Stimulated activated CD8-positive, alpha-beta memory T cell treated with anti-CD3 and anti-CD28 coated beads, Interleukin-15, amount 100 ng/mL, for 48 hours (primary cell): ENCODE results near the gene XRCC6.
"Not testable (repeated sequence)": the region's sequence is repeated elsewhere in the genome, so short reads cannot be mapped to it uniquely, and the experiment has no call there.

Experiments
- DNase-seq, 2 donors: peaks; one replicate each; pipeline ENCODE4 v3.0.0-alpha.2; 2020; ENCODE audit warnings: low read depth in 2 of 2

XRCC6 gene

DNA sequence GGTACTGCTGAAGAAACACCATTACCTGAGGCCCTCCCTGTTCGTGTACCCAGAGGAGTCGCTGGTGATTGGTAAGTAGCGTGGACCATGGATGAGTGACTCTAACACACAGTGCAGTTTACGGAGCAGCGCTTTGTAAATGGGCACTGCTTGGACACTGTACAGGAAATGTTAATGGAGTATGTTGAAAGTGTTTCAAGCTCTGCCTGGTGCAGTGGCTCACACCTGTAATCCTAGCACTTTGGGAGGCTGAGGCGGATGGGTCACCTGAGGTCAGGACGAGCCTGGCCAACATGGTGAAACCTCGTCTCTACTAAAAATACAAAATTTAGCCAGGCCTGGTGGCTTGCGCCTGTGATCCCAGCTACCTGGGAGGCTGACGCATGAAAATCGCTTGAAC lies 29.7 kb downstream of the XRCC6 start:
- DNase-seq: no peak

DNA sequence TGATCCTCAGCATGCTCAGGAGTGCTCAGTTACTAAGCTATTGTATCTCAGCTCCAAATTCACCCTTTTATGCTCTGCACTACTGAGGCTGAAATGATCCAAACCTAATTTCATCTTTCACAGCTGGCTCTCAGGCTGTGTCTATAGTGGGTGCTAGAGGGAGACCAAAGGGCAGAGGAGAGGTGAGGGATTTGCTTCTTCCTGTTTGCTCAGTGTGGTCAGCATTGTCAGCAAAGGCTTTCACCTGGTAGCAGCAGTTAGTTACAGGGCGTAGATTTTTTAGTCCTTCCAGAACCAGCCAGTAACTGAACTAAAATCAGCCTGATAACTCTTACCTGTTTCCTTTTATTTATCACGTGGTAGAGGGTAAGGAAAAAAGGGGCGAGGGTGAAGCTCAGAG lies 33.2 kb downstream of the XRCC6 start:
- no peak for DNase-seq

GRCh38 chr22:41656556-41656955 lies 35.5 kb downstream of the XRCC6 start:
- DNase-seq: no peak

DNA sequence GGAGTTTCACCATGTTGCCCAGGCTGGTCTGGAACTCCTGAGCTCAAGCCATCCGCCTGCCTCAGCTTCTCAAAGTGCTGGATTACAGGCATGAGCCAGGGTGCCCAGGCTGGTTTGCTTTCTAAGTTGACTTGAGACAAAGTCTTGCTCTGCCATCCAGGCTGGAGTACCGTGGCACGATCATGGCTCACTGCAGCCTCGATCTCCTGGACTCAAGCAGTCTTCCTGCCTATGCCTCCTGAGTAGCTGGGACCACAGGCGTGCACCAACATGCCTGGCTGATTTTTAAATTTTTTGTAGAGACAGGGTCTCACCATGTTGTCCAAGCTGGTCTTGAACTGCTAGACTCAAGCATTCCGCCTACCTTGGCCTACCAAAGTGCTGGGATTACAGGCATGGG lies 36.6 kb downstream of the XRCC6 start:
- DNase-seq: no peak

DNA sequence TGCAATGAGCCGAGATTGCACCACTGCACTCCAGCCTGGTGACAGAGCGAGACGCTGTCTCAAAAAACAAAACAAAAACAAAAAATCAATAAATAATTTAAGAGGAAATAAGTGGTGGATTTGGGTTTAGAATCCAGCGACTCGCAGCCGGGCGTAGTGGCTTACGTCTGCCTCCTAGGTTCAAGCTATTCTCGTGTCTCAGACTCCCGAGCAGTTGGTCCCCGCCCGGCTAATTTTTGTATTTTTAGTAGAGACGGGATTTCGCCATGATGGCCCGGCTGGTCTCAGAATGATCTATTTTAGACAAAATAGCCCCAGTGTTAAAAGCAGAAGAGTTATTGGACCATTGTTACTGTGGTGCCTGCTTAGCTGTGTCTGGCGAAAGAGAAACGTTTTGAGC lies 37.8 kb downstream of the XRCC6 start:
- DNase-seq: no peak

GRCh38 chr22:41659941-41660340 lies 38.8 kb downstream of the XRCC6 start:
- DNase-seq: no peak

GRCh38 chr22:41660416-41660815 lies 39.3 kb downstream of the XRCC6 start:
- DNase-seq: no peak

DNA sequence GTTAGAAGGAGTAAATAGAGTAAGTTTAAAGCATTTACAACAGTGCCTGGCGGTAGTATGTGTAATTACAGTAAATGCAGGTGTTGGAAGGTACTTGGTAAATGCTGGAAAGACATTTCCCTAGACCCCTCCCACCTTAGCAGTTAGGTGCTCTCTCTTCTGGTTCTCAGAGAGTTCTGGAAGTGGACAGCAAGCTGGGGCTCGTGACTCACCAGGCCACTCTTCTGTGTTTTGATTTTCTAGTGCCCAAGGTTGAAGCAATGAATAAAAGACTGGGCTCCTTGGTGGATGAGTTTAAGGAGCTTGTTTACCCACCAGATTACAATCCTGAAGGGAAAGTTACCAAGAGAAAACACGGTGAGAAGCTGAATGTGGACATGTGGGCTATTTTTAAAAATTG lies 40.0 kb downstream of the XRCC6 start:
- DNase-seq: no peak

DNA sequence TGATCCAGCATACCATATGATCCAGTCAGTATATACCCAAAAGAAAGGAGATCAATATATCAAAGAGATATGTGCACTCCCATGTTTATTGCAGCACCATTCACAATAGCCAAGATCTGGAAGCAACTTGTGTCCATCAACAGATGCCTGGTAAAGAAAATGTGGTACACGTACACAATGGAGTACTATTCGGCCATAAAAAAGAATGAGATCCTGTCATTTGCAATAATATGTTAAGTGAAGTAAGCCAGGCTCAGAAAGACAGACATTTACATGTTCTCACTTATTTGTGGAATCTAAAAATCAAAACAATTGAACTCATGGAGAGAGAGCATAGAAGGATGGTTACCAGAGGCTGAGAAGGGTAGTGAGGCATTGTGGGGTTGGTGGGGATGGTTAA lies 40.6 kb downstream of the XRCC6 start:
- no peak for DNase-seq

DNA sequence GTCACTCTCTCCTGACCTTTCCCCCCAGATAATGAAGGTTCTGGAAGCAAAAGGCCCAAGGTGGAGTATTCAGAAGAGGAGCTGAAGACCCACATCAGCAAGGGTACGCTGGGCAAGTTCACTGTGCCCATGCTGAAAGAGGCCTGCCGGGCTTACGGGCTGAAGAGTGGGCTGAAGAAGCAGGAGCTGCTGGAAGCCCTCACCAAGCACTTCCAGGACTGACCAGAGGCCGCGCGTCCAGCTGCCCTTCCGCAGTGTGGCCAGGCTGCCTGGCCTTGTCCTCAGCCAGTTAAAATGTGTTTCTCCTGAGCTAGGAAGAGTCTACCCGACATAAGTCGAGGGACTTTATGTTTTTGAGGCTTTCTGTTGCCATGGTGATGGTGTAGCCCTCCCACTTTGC lies 42.5 kb downstream of the XRCC6 start:
- DNase-seq: not testable (repeated sequence)

DNA sequence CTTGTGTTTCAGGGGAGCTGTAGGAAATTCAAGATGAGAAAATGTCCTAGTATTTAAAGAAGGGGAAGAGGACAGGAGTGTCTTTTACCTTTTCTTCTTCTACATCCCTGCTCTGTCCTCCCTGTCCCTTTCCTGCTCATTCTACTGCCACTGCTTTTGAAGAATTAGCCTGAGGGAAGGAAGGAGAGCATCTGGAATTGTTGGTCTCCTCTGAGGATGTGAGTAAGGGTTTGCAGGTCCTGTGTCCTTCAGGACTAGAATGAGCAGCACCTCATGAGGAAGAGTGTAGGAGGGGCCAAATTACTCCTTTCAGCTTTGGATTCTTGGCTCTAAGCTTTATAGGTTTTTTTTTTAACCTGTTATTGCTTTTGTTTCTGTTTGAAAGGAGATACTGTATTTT lies 43.4 kb downstream of the XRCC6 start:
- DNase-seq: no peak

DNA sequence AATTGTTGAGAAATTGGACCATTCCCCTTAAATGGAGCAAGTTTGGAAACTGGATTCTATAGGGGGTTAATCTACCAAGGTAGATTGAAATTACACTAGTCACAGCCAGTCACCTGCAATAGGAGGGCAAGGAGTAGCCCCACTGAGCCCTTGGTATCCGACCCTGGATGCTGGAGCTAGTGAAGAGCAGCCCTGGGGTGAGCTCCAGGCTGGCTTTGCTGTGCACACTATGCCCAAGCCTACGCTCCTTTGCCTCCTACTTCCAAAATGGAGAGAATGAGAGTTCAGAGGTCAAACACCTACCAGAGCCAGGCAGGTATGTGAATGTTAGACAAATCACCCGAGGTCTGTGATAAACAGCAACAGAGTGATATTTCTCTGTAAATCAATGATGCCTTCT lies 43.9 kb downstream of the XRCC6 start:
- DNase-seq: no peak

GRCh38 chr22:41668971-41669911 lies 48.1 kb downstream of the XRCC6 start:
- no peak for DNase-seq

GRCh38 chr22:41672096-41672495 lies 51.0 kb downstream of the XRCC6 start:
- DNase-seq: not testable (repeated sequence)

DNA sequence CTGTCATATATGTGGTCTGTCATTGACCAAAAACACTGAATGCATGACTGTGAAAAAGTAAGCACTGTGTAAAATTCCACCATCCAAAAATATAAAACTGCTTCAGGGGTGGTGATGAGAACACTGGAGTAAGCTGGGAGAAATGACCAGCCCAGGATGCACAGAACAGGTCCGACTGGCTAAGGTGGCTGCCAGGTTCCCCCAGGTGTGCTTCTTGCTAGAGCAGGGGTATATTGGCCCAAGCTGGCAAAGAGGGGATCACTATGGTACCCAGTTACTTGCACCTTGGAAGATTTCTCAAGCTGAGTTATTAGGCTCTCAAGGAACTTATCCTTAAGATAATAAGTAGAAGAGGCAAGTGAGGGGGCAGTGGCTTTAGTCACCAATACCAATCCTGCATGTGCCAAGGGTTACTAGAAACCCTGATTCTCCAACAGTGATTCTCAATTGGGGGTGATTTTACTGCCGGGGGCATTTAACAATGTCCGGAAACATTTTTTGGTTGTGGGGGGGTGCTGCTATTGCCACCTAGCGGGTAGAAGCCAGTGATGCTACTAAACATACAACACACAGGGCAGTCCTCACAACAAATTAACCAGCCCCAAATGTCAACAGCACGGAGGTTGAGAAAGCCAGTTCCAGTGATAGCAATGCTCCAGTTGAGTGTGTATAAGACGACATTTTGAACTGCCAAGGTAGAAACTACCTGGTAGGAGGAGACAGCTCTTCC lies 51.9 kb downstream of the XRCC6 start:
- DNase-seq: no peak

DNA sequence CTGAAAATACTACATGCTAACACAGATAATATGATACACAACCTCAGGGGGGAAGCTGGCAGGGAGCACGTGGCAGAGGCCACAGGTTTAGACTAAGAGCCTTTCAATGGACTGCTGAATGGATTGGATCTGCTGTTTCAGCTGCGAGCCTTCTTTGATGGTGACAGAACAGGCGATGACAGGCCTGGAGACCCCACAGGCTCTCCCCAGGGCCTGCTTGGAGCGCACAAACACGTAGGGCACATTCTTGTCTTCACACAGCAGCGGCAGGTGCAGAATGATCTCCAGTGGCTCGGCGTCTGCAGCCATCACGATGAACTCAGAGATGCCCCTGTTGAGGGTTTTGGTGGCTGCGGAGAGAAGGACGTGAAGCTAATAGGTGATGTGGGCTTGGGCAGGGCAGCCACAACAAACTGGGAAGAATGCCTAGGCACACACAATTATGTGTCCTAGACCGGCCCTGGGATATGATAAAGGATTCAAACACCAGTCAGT lies 53.8 kb downstream of the XRCC6 start:
- no peak for DNase-seq

GRCh38 chr22:41676134-41676533 lies 55.0 kb downstream of the XRCC6 start:
- no peak for DNase-seq

DNA sequence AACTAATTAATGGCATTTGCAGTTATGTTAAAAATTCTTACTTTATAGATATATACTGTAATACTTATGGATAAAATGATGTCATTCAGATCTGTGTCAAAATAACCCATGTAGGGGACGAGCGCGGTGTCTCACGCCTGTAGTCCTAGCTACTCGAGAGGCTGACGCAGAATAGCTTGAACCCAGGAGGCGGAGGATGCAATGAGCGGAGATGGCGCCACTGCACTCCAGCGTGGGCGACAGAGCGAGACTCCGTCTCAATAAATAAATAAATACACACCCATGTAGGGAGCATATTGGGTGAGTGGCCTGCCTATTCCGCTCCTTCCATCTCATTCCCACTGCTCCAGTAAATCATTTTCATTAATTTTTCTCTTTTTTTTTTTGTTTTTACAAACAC lies 60.5 kb downstream of the XRCC6 start:
- DNase-seq: no peak

- DNase-seq: peak; percentile 72 to 78
These were observed 61.1 kb downstream of the XRCC6 start for GRCh38 chr22:41682033-41682807.

DNA sequence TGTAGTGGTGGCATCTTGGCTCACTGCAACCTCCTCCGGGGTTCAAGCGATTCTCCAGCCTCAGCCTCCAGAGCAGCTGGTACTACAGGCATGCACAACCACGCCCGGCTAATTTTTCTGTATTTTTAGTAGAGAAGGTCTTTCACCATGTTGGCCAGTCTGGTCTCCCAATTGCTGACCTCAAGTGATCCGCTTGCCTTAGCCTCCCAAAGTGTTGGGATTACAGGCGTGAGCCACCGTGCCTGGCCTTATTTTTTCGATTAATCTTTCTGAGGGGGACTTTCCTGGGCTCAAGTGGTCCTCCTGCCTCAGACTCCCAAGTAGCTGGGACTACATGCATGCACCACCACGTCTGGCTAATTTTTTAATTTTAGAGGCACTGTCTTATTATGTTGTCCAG lies 62.0 kb downstream of the XRCC6 start:
- no peak for DNase-seq

DNA sequence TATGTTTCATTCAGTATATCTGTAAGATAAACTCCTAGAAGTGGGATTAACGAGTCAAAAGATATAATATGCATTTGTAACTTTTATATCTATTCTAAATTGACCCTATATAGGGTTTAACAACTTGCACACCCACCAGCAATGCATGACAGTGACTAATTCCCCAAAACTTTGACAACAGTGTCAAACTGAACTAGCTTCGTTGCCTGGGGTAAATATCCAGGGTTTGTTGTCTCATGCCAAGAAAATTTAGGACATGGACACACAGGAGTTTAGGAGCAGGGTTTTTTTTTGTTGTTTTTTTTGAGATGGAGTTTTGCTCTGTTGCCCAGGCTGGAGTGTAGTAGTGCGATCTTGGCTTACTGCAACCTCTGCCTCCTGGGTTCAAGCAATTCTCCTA lies 62.5 kb downstream of the XRCC6 start:
- no peak for DNase-seq

DNA sequence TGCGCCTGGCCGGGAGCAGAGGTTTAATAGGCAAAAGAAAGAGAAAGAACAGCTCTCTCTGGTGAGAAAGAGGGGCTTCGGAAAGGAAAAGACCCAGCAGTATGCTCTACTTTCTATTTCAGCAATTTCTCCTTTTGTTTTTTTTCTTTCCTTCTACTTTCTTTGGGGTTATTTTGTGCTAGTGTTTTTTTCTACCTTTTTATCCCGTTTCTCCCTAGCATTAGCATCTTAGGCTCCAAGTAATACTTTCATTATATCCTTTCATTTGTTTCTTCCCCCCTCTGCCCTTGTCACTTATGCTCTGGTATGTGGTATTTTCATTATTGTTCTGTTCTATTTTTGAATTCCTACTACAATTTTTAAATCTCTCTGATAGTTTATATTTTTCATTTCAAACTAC lies 63.1 kb downstream of the XRCC6 start:
- no peak for DNase-seq
